Ovary (tissue), 9 donors: ENCODE measurements around the gene RBBP7. TPM values are rescaled to one million over a fixed set of nuclear protein-coding genes. Genes with fewer than 3 reads are reported as not detected.
A peak's percentile ranks its signal among the peaks of the same experiment; 100 is the strongest.

Experiments
- DNase-seq, 5 donors: peaks; one replicate each; pipeline ENCODE4 v3.0.0-alpha.2; 2019 to 2020
- H3K27ac ChIP-seq, 2 donors: fragments of 200-600 bp; one replicate each; pipeline versions ENCODE4 v1.5.1 to v1.8.0; 2019 to 2022
- H3K27me3 ChIP-seq: fragments of 200-600 bp; one replicate; pipeline ENCODE4 v1.8.0; 2022
- H3K36me3 ChIP-seq: fragments of 200-600 bp; sonication (generic); one replicate; pipeline ENCODE4 v1.5.1; 2019
- H3K4me1 ChIP-seq: one replicate; pipeline ENCODE4 v1.8.1; 2013; ENCODE audit warnings: mild to moderate bottlenecking, moderate library complexity; ENCODE audit not compliant: insufficient read depth
- H3K4me3 ChIP-seq: fragments of 200-600 bp; sonication (generic); one replicate; pipeline ENCODE4 v1.5.1; 2017
- H3K9me3 ChIP-seq, 2 donors: fragments of 200-600 bp in 1 of 2; sonication (generic) in 1 of 2; one replicate each; pipeline versions ENCODE4 v1.5.1 to v1.8.1; 2013 to 2019; ENCODE audit warnings: mild to moderate bottlenecking in 1 of 2, moderate library complexity in 1 of 2
- EP300 ChIP-seq: sonication (generic); formaldehyde crosslinking; IDR thresholded peaks from one replicate; pipeline ENCODE4 v1.6.1; 2017; ENCODE audit warnings: antibody characterized with exemption
- POLR2A ChIP-seq: fragments of 450-650 bp; IDR thresholded peaks from one replicate; pipeline ENCODE4 v1.6.1; 2017; ENCODE audit warnings: antibody characterized with exemption, mild to moderate bottlenecking, moderate library complexity
- WGBS, 3 donors: extraction: QIAGEN DNeasy Blood & Tissue Kit in 1 of 3; methylation state at CpG; one replicate each; pipeline versions ENCODE4 v1.1.5 to v1.1.7; 2013 to 2017; 5-methylcytosine and 5-hydroxymethylcytosine counted together
- intact Hi-C, 4 donors: fragments of 100-400 bp; cut with DNase I; formaldehyde crosslinking; loops; one replicate each; pipeline versions ENCODE4 v1.11.0 to v1.15.1; 2022 to 2023
- polyA plus RNA-seq, 2 donors: library from polyadenylated mRNA; stranded (reverse); fragments of 200-250 nt in 1 of 2; fragments of 350-450 nt in 1 of 2; fragmentation: Illumina TruSeq in 1 of 2; extraction: RNeasy Lipid Tissue Mini Kit (QIAGEN cat#74804) in 1 of 2; gene quantifications; one replicate each; pipeline ENCODE4 v1.2.3, GENCODE V29; 2013 to 2014
- total RNA-seq, 7 donors: library from RNA; depleted of rRNA in 2 of 7; stranded (reverse); fragments of >200 nt in 2 of 7; fragmentation: NEBNext Ultra II Directional in 3 of 7; extraction: Animal tissue kit (Norgen Biotek cat#: 25700) in 3 of 7; gene quantifications; one replicate each; pipeline versions ENCODE4 v1.1.0 to v1.2.4, GENCODE V29; 2016 to 2023
- TF ChIP-seq, protein P1 (sequence below), 3 donors: fragments of 450-650 bp in 2 of 3; fragments of 200-600 bp in 1 of 3; IDR thresholded peaks; one replicate each; pipeline versions ENCODE4 v1.5.1 to v1.8.0; 2016 to 2022; ENCODE audit warnings: antibody characterized with exemption in 3 of 3, mild to moderate bottlenecking in 1 of 3
- donor health status: DM: no; HTN: no; CAD: no; lungs with moderate emphysema.
- donor health status: DM: no; HTN: no; CAD: no.
- donor health status: Bipolar disorder and iron deficiency.
- donor health status: DM: yes; HTN: yes; CAD: no.
- donor health status: DM: no; HTN: no; CAD: no.
- donor health status: DM: yes; HTN: yes; CAD: no.

Gene RBBP7
- total and polyA plus RNA-seq, 9 donors, result 101 to 258 (median 188) TPM

DNA sequence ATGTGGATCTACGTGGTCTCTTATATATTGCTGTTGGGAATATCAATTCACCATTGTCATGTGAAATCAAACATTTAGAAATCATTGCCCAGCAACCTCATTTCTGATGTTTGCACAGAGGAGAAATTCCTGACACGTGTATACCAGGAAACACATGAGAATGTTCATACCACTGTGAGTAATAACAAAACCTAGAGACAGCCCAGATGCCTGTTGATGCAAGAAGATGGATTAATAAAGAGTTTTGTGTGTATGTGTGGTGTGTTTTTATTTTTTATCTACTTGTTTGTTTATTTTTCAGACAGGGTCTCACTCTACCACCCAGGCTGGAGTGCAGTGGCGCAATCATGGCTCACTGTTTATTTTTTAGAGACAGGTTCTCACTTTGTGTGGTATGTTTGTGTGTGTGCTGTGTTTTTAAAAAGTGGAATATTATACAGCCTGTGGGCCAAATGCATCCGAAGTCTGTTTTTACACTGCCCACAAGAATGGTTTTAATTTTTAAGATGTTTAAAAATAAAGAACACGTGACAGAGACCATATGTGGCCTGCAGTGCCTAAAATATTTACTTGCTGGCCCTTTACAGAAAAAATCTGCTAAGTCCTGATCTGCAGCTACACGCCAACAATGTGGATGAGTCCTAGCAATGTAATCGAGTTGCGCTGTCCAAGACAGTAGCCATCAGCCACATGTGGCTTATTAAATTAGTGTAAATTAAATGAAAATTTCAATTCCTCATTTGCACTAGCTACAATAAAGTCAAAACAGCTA is 44.7 kb downstream of the RBBP7 start:
- 68 to 75% (median 74%) methylated on average over 8 of the region's 8 CpGs for WGBS, 3 donors
- Histone ChIP-seq H3K4me1 (no peaks in the 10 kb centered on the region), H3K9me3 (no peaks in the 10 kb centered on the region), H3K4me3 (no peak overlapping the region), H3K27ac (no peak overlapping the region), H3K27me3 (no peaks in the 10 kb centered on the region), H3K36me3 (no peaks in the 10 kb centered on the region)
- TF ChIP-seq POLR2A (no peak), EP300 (no peak)
- TF ChIP-seq, protein P1, sequence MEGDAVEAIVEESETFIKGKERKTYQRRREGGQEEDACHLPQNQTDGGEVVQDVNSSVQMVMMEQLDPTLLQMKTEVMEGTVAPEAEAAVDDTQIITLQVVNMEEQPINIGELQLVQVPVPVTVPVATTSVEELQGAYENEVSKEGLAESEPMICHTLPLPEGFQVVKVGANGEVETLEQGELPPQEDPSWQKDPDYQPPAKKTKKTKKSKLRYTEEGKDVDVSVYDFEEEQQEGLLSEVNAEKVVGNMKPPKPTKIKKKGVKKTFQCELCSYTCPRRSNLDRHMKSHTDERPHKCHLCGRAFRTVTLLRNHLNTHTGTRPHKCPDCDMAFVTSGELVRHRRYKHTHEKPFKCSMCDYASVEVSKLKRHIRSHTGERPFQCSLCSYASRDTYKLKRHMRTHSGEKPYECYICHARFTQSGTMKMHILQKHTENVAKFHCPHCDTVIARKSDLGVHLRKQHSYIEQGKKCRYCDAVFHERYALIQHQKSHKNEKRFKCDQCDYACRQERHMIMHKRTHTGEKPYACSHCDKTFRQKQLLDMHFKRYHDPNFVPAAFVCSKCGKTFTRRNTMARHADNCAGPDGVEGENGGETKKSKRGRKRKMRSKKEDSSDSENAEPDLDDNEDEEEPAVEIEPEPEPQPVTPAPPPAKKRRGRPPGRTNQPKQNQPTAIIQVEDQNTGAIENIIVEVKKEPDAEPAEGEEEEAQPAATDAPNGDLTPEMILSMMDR (IDR thresholded peaks at IDR 0.05), result no peak
- intact Hi-C loops, result no loop called here
- no peak for DNase-seq

DNA sequence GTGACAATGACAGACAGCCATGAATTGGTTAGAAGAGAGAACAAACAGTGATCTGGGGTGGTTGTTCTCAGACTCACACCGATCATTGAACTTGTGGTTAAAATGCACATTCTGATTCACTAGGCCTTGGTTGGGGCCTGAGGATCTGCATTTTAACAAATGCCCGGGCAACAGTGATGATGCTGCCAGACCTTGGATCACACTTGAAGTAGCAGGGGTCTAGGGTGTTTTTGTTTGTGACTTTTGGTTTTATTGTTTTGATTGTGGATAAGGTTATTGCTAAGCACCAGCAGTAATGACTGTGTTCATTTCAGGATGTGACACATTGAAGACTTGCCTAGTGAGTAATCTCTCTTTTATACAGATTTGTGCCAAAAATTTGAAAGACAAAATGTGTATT is 47.4 kb downstream of the RBBP7 start:
- no peaks in the 10 kb centered on the region for H3K27me3 ChIP-seq
- whole genome bisulfite sequencing, 3 donors, result 84 to 91% (median 89%) methylated on average over 2 of the region's 2 CpGs
- H3K4me1 ChIP-seq, result no peaks in the 10 kb centered on the region
- H3K27ac ChIP-seq, result no peak overlapping the region
- TF ChIP-seq EP300 (no peak), POLR2A (no peak)
- intact Hi-C loops, result no loop called here
- no peaks in the 10 kb centered on the region for H3K9me3 ChIP-seq
- H3K4me3 ChIP-seq, result no peak overlapping the region
- no peak for DNase-seq
- no peaks in the 10 kb centered on the region for H3K36me3 ChIP-seq

DNA sequence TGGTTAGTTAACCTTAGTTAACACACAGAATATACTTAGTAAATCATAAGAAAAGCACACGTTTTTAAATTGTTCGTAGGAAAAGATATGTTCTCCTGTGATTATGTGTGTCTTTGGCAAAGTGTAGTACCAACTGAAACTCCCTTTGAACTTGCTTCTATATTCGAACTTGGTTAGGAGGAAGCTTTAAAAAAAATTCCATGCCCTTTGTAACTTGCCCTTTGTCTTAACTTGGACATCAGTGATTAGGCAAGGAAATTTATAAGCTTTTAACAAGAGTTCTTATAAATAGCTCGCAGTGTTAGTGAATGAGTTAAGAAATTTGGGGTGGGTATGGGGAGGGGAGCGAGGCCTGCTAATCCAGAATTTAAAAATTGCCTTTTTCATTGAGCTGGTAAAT is 50.5 kb downstream of the RBBP7 start:
- no peak for DNase-seq
- H3K4me3 ChIP-seq, result no peak overlapping the region
- H3K9me3 ChIP-seq, result no peaks in the 10 kb centered on the region
- intact Hi-C loops, result no loop called here
- no peaks in the 10 kb centered on the region for H3K36me3 ChIP-seq
- no peak overlapping the region for H3K27ac ChIP-seq
- H3K27me3 ChIP-seq, result no peaks in the 10 kb centered on the region
- TF ChIP-seq, protein P1 (IDR thresholded peaks at IDR 0.05), result no peak
- no peaks in the 10 kb centered on the region for H3K4me1 ChIP-seq
- WGBS, 3 donors, result 79 to 83% (median 81%) methylated on average over 5 of the region's 5 CpGs

DNA sequence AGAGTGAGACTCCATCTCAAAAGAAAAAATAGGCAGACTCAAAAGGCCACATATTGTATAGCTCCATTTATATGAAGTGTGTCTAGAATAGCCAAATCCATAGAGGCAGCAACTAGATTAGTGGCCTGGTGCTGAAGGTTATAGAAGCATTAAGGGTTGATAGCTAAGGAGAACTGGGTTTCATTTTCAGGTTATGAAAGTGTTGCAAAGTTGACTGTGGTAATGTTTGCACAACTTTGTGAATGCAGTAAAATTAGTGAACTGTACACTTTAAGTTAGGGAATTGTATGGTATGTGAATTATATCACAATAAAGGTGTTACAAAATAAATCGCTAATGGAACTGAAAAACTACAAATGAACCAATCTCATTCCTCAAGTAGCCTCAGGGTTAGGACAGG is 55.6 kb downstream of the RBBP7 start:
- H3K4me3 ChIP-seq, result no peak overlapping the region
- no peaks in the 10 kb centered on the region for H3K4me1 ChIP-seq
- no peak overlapping the region for H3K27ac ChIP-seq
- no peak for DNase-seq
- no peaks in the 10 kb centered on the region for H3K36me3 ChIP-seq
- intact Hi-C loops, result no loop called here
- no peak for TF ChIP-seq POLR2A
- TF ChIP-seq EP300, result no peak
- TF ChIP-seq, protein P1 (IDR thresholded peaks at IDR 0.05), result no peak
- H3K27me3 ChIP-seq, result no peaks in the 10 kb centered on the region
- 96 to 98% (median 97%) methylated on average over 1 of the region's 1 CpG for WGBS, 3 donors
- no peaks in the 10 kb centered on the region for H3K9me3 ChIP-seq

DNA sequence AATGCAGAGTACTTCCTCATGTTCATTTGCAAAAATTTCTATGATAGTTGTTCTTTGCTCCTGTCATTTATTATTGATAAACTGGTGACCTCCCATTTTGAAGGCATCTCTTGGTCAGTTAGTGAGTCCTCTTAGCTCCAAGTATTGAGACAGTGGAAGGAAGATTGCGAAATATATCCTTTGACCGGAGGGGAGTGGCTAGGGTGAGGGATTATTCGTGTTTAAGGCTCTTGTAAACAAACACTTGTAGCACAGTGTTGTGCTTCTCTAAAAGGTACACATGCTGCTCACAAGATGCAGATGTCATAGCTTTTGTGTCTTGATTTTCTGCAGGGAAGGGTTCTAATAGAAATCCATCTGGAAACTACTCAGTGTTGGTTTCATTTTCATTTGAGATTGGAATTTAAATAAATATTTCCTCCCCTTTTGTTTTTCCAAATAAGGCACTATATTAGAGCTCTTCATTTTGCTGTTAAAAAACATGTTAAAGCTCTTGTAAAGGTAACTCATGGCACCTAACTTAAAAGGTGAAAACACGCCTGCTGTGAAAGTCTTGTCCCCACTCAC is 62.1 kb downstream of the RBBP7 start:
- Histone ChIP-seq H3K4me3 (peak overlapping the region; percentile 2), H3K36me3 (no peaks in the 10 kb centered on the region), H3K27me3 (no peaks in the 10 kb centered on the region), H3K27ac (no peak overlapping the region), H3K4me1 (peaks cover 2% of the 10 kb centered on the region), H3K9me3 (no peaks in the 10 kb centered on the region)
- intact Hi-C loops, result no loop called here
- WGBS, 3 donors, result 31 to 41% (median 33%) methylated on average over 4 of the region's 4 CpGs
- TF ChIP-seq POLR2A, result no peak
- TF ChIP-seq, protein P1 (IDR thresholded peaks at IDR 0.05), result no peak
- TF ChIP-seq EP300, result no peak
- no peak for DNase-seq
